ENCODE results near the gene CHRNE.

Gene CHRNE

GRCh38 chr17:4884489-4884888, 18.4 kb downstream of the CHRNE start:
- H3K27ac ChIP-seq: peak overlapping the region; percentile 90
- no peak for TF ChIP-seq CTCF (conservative IDR thresholded peaks at IDR 0.05; ENCODE audit: low read depth)
- ChIA-PET CTCF (interaction anchor here (0.6 to 1.1 kb wide), 2 partner anchors 78 to 98 kb away, joined by 3 read pairs; partner anchors contain the start of gene PLD2), POLR2A (ENCODE audit: low non-redundant PET) (interaction anchor here (0.5 kb wide), 1 partner anchor 104 kb away, joined by 3 read pairs; no protein-coding TSS in a partner anchor)
- no peak for DNase-seq (ENCODE audit: low spot score)

GRCh38 chr17:4881761-4882555, 20.9 kb downstream of the CHRNE start:
- POLR2A ChIA-PET (ENCODE audit: low non-redundant PET): no interaction called here
- peak overlapping the region; percentile 90 for H3K27ac ChIP-seq
- DNase-seq (ENCODE audit: low spot score): peak; percentile 57
- CTCF ChIA-PET: interaction anchor here (0.6 to 1.6 kb wide), 14 partner anchors 8 to 315 kb away, joined by 3 to 7 read pairs (median 4); partner anchors contain the start of genes CHRNE and GLTPD2
- peak; percentile 91 for TF ChIP-seq CTCF (conservative IDR thresholded peaks at IDR 0.05; ENCODE audit: low read depth)

GRCh38 chr17:4880857-4881256, 22.0 kb downstream of the CHRNE start:
- H3K27ac ChIP-seq: peak overlapping the region; percentile 90
- CTCF ChIA-PET: interaction anchor here (0.6 to 1.6 kb wide), 7 partner anchors 8 to 145 kb away, joined by 3 to 7 read pairs (median 5); partner anchors contain the start of genes CHRNE and GLTPD2
- TF ChIP-seq CTCF (conservative IDR thresholded peaks at IDR 0.05; ENCODE audit: low read depth): no peak
- no peak for DNase-seq (ENCODE audit: low spot score)
- POLR2A ChIA-PET (ENCODE audit: low non-redundant PET): no interaction called here

GRCh38 chr17:4879601-4880000, 23.3 kb downstream of the CHRNE start:
- POLR2A ChIA-PET (ENCODE audit: low non-redundant PET): no interaction called here
- DNase-seq (ENCODE audit: low spot score): no peak
- H3K27ac ChIP-seq: peak overlapping the region; percentile 90
- TF ChIP-seq CTCF (conservative IDR thresholded peaks at IDR 0.05; ENCODE audit: low read depth): no peak
- CTCF ChIA-PET: no interaction called here

- TF ChIP-seq CTCF (conservative IDR thresholded peaks at IDR 0.05; ENCODE audit: low read depth): no peak
- CTCF ChIA-PET: no interaction called here
- H3K27ac ChIP-seq: peak overlapping the region; percentile 90
- no peak for DNase-seq (ENCODE audit: low spot score)
- POLR2A ChIA-PET (ENCODE audit: low non-redundant PET): no interaction called here
These were observed 25.8 kb downstream of the CHRNE start for GRCh38 chr17:4877089-4877488.

GRCh38 chr17:4872786-4873185, 30.1 kb downstream of the CHRNE start:
- no peak for TF ChIP-seq CTCF (conservative IDR thresholded peaks at IDR 0.05; ENCODE audit: low read depth)
- CTCF ChIA-PET: interaction anchor here (0.6 to 1.0 kb wide), 2 partner anchors 8 to 83 kb away, joined by 3 to 6 read pairs; no protein-coding TSS in a partner anchor
- POLR2A ChIA-PET (ENCODE audit: low non-redundant PET): no interaction called here

More at GRCh38 chr17:4872786-4873185, 30.1 kb downstream of the CHRNE start:
- H3K27ac ChIP-seq: peak overlapping the region; percentile 58
- no peak for DNase-seq (ENCODE audit: low spot score)

Data from RWPE1 (cell line).